Left lung (tissue), 10 donors: ENCODE results near the gene GSG1L. TPM values are rescaled to one million over a fixed set of nuclear protein-coding genes. Genes with fewer than 3 reads are reported as not detected.
"Not testable (repeated sequence)": the region's sequence is repeated elsewhere in the genome, so short reads cannot be mapped to it uniquely, and the experiment has no call there.

Experiments used
- ATAC-seq: fragments of 200-7000 bp; cut with Tn5 transposase; one replicate; pipeline ENCODE4 v1.9.1; 2020; ENCODE audit warnings: moderate library complexity
- DNase-seq, 4 donors: peaks; one replicate each; pipeline ENCODE4 v3.0.0-alpha.2; 2013 to 2020
- H3K27ac ChIP-seq, 2 donors: fragments of 200-600 bp; sonication (generic) in 1 of 2; one replicate each; pipeline versions ENCODE4 v1.5.0 to v1.8.0; 2020 to 2021
- H3K27me3 ChIP-seq, 2 donors: fragments of 200-600 bp; sonication (generic) in 1 of 2; one replicate each; pipeline versions ENCODE4 v1.5.0 to v1.8.0; 2020 to 2021
- H3K36me3 ChIP-seq, 2 donors: fragments of 200-600 bp; sonication (generic) in 1 of 2; one replicate each; pipeline versions ENCODE4 v1.5.0 to v1.8.0; 2020 to 2021
- H3K4me1 ChIP-seq, 2 donors: fragments of 200-600 bp; one replicate each; pipeline ENCODE4 v1.8.0; 2021
- H3K4me3 ChIP-seq, 2 donors: fragments of 200-600 bp; sonication (generic) in 1 of 2; one replicate each; pipeline versions ENCODE4 v1.5.0 to v1.8.0; 2020 to 2021; ENCODE audit warnings: mild to moderate bottlenecking in 1 of 2
- H3K9me3 ChIP-seq, 2 donors: fragments of 200-600 bp; sonication (generic) in 1 of 2; one replicate each; pipeline versions ENCODE4 v1.5.0 to v1.8.0; 2020 to 2021
- intact Hi-C, 2 donors: fragments of 100-400 bp; cut with DNase I; formaldehyde crosslinking; loops; one replicate each; pipeline versions ENCODE4 v1.11.2 to v1.14.2; 2022
- polyA plus RNA-seq, 6 donors: library from polyadenylated mRNA; unstranded; fragments of 120-200 nt; gene quantifications; one replicate each; pipeline ENCODE4 v1.2.1, GENCODE V29; 2013; ENCODE audit not compliant: insufficient read length in 6 of 6
- total RNA-seq, 2 donors: library from RNA; stranded (reverse); fragmentation: NEBNext Ultra II Directional; extraction: Animal tissue kit (Norgen Biotek cat#: 25700); gene quantifications; one replicate each; pipeline ENCODE4 v1.2.1, GENCODE V29; 2021
- TF ChIP-seq, protein P1 (sequence below), 2 donors: fragments of 200-600 bp; sonication (generic) in 1 of 2; IDR thresholded peaks; one replicate each; pipeline versions ENCODE4 v1.5.0 to v1.8.0; 2021; ENCODE audit warnings: antibody characterized with exemption in 2 of 2
- donor health status: DM: no; HTN: yes; CAD: no.
- donor health status: DM: no; HTN: no; CAD: no.

GSG1L gene
- total and polyA plus RNA-seq, 8 donors = 0.20 to 1.2 (median 0.65) TPM; not detected in 1

DNA sequence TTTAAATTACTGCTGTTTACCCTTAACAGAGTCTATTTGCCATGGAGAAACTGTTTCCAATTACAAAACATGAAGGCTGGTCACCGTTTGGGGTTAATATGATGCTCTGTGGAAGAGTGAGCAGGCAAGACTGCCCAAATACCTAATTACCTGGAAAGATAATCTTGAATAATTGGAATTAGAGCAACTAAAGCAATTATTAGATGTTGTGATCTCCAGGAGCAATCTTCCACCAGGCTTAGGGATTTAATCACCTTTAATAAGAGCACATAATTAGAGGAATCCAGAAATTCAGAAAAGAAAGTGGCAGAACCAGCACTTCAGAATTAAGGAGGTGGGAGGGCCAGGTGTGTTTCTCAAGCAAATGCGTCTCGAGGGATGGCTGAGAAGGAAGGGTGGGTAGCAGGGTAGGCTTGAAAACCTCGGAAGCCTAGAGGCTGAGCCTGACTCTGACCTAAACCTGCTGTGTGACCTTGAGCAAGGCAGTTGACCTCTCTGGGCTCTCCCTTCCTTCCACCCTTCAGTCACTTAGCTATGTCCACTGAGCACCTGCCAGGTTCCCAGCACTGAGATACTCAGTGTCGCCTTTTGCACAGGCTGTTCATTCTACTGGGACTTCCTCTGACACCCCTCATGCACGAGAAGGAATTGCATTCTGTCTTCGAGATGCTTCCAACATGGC lies 113.2 kb downstream of the GSG1L start:
- no peak for ATAC-seq
- H3K27ac ChIP-seq = no peak overlapping the region
- H3K36me3 ChIP-seq = no peaks in the 10 kb centered on the region
- no peak for DNase-seq
- peaks cover 0 to 28% of the 10 kb centered on the region in 2 donors for H3K27me3 ChIP-seq
- H3K4me3 ChIP-seq = no peak overlapping the region
- H3K4me1 ChIP-seq = no peaks in the 10 kb centered on the region
- H3K9me3 ChIP-seq = peaks cover 0 to 7% of the 10 kb centered on the region in 2 donors
- intact Hi-C loops = no loop called here
- TF ChIP-seq, protein P1, sequence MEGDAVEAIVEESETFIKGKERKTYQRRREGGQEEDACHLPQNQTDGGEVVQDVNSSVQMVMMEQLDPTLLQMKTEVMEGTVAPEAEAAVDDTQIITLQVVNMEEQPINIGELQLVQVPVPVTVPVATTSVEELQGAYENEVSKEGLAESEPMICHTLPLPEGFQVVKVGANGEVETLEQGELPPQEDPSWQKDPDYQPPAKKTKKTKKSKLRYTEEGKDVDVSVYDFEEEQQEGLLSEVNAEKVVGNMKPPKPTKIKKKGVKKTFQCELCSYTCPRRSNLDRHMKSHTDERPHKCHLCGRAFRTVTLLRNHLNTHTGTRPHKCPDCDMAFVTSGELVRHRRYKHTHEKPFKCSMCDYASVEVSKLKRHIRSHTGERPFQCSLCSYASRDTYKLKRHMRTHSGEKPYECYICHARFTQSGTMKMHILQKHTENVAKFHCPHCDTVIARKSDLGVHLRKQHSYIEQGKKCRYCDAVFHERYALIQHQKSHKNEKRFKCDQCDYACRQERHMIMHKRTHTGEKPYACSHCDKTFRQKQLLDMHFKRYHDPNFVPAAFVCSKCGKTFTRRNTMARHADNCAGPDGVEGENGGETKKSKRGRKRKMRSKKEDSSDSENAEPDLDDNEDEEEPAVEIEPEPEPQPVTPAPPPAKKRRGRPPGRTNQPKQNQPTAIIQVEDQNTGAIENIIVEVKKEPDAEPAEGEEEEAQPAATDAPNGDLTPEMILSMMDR (IDR thresholded peaks at IDR 0.05) = no peak

DNA sequence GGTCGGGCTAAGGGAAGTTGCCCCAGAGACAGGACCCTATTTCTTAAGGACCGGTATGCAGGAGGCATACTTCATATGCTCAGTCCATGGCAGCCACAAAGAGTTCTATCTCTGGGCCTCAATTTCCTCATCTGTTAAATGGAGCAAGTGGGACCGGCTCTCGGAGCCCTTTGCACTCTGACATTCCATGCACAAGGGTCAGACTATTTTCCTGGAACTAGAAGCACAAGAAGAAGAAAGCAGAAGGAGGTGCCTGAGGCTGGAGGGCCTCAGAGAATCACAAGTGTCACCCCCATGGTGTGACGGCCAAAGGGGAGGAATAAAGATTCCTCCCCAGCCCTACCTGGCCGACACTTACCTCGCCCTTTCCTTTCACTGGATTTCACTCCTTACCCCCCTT lies 115.8 kb downstream of the GSG1L start:
- intact Hi-C loops = no loop called here

DNA sequence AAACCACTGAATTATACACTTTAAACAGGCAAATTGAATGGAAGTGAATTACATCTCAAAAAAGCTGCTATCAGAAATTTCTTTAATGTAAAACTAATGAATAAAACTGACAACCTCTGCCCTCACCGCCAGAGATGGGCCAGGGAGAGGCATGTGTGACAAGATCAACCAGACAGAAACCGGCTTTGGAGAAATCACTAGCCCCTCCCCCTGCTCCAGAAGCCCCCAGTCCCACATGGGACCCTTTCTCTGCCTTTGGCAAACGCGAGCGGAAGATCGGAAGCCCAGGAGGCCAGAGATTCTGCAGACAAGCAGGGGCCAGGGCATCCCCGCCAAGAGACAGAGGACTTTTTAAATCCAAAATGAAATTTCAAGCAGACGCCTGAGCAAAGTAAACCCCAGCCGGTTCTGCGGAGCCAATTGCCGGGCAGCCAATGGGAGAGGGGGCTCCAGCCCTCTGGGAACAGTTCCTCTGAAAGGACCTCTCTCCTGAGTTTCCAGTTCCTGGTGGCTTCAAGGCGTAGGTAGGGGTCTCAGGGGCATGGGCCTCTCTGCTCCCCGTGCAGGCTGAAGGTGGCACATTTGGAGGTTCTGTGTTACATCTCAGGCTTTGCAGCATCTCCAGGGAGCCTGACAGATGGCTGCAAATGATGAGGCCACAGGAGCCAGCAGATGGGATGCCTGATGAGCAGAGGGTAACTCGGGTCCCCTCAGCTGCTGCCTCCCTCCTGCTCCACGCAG lies 118.1 kb downstream of the GSG1L start:
- intact Hi-C loops = no loop called here
- DNase-seq = no peak
- ATAC-seq = no peak

More for the DNA sequence above, 115.8 kb downstream of the GSG1L start:
- ATAC-seq (no peak), DNase-seq (no peak)
- no peak overlapping the region for H3K4me3 ChIP-seq
- TF ChIP-seq, protein P1 (IDR thresholded peaks at IDR 0.05) = no peak
- no peaks in the 10 kb centered on the region for H3K36me3 ChIP-seq
- no peaks in the 10 kb centered on the region for H3K4me1 ChIP-seq
- H3K9me3 ChIP-seq = no peaks in the 10 kb centered on the region
- peaks cover 0 to 31% of the 10 kb centered on the region in 2 donors for H3K27me3 ChIP-seq
- no peak overlapping the region for H3K27ac ChIP-seq

DNA sequence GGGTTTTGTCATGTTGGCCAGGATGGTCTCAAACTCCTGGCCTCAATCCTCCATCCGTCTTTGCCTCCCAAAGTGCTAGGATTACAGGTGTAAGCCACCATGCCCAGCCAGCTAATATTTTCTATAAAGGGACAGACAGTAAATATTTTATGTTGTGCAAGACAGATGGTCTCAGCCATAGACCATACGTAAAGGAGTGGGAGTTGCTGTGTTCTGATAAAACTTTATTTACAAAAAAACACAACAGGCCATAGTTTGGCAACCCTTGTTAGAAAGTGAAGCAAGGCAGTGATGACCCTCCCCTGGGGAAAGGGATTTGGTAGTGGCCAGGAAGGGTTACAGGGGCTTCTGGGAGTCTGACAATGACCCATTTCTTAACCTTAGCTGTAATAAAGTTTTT lies 119.7 kb downstream of the GSG1L start:
- no peak overlapping the region for H3K4me3 ChIP-seq
- H3K27me3 ChIP-seq = peaks cover 0 to 30% of the 10 kb centered on the region in 2 donors
- TF ChIP-seq, protein P1 (IDR thresholded peaks at IDR 0.05) = no peak
- ATAC-seq (no peak), DNase-seq (no peak)
- no peaks in the 10 kb centered on the region for H3K9me3 ChIP-seq
- H3K4me1 ChIP-seq = no peaks in the 10 kb centered on the region
- intact Hi-C loops = no loop called here
- H3K36me3 ChIP-seq = no peaks in the 10 kb centered on the region
- no peak overlapping the region for H3K27ac ChIP-seq

More for the DNA sequence above, 118.1 kb downstream of the GSG1L start:
- Histone ChIP-seq H3K36me3 (no peaks in the 10 kb centered on the region), H3K4me3 (no peak overlapping the region), H3K27ac (no peak overlapping the region), H3K27me3 (peaks cover 0 to 30% of the 10 kb centered on the region in 2 donors), H3K9me3 (no peaks in the 10 kb centered on the region), H3K4me1 (no peaks in the 10 kb centered on the region)
- TF ChIP-seq, protein P1 (IDR thresholded peaks at IDR 0.05) = no peak

DNA sequence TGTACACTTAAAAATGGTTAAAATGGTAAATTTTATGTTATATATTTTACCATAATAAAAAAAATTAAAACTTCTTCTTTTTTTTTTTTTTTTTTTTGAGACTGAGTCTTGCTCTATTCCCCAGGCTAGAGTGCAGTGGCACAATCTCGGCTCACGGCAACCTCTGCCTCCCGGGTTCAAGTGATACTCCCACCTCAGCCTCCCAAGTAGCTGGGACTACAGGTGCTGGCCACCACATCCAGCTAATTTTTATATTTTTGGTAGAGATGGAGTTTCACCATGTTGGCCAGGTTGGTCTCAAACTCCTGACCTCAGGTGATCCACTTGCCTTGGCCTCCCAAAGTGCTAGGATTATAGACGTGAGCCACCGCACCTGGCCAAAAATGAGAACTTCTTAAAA lies 121.4 kb downstream of the GSG1L start:
- intact Hi-C loops, ATAC-seq, H3K27ac ChIP-seq, H3K36me3 ChIP-seq, H3K9me3 ChIP-seq, DNase-seq, H3K4me3 ChIP-seq, H3K4me1 ChIP-seq: not testable (repeated sequence)
- peaks cover 0 to 30% of the 10 kb centered on the region in 2 donors for H3K27me3 ChIP-seq
